Spleen (tissue), 7 donors: ENCODE measurements around the gene MBOAT7.

ENCODE experiments used
- CTCF ChIP-seq, 11 experiments: fragments of 200-600 bp in 7 of 11; fragments of 450-650 bp in 4 of 11; sonication (generic) in 4 of 11; IDR thresholded peaks in 8 of 11; conservative IDR thresholded peaks in 3 of 11; 1 replicate in 7 of 11; 2 replicates in 4 of 11; pipeline versions ENCODE4 v1.4.0 to v1.8.0; 2016 to 2021; ENCODE audit warnings: antibody characterized with exemption in 11 of 11, inconsistent platforms in 4 of 11, mild to moderate bottlenecking in 1 of 11
- POLR2AphosphoS5 ChIP-seq, 3 donors: sonication (generic); formaldehyde crosslinking; IDR thresholded peaks; one replicate each; pipeline ENCODE4 v1.5.1; 2017; ENCODE audit warnings: antibody characterized with exemption in 3 of 3
- donor health status: DM: no; HTN: no; CAD: no; lungs with moderate emphysema.
- donor health status: DM: no; HTN: no; CAD: no.
- donor health status: DM: no; HTN: no; CAD: no.

- TF ChIP-seq CTCF (IDR thresholded peaks at IDR 0.05 in 8 of 11, conservative IDR thresholded peaks at IDR 0.05 in 3 of 11): peak in 2 of 11 experiments; percentile 6 to 18
- peak; percentile 7 to 58 (median 11) for TF ChIP-seq POLR2AphosphoS5 (IDR thresholded peaks at IDR 0.05)
Observed at GRCh38 chr19:54172471-54173358, 16.7 kb downstream of the MBOAT7 start, which contains the start of gene TMC4.
